Psoas muscle (tissue), 8 donors: Measurements from ENCODE around the gene EPM2A. TPM values are rescaled to one million over a fixed set of nuclear protein-coding genes. Genes with fewer than 3 reads are reported as not detected.

Experiments
- ATAC-seq, 4 donors: fragments of 200-7000 bp; cut with Tn5 transposase; one replicate each; pipeline ENCODE4 v1.9.1; 2020; ENCODE audit warnings: moderate library complexity in 3 of 4, mild to moderate bottlenecking in 2 of 4
- DNase-seq, 2 donors: peaks; one replicate each; pipeline ENCODE4 v3.0.0-alpha.2; 2020
- H3K27ac ChIP-seq: fragments of 200-600 bp; one replicate; pipeline ENCODE4 v1.8.0; 2022
- H3K27me3 ChIP-seq, 3 donors: fragments of 200-600 bp in 1 of 3; one replicate each; pipeline versions ENCODE4 v1.6.1 to v1.8.0; 2013 to 2022; ENCODE audit warnings: low read length in 2 of 3, mild to moderate bottlenecking in 2 of 3, moderate library complexity in 1 of 3; ENCODE audit not compliant: insufficient read depth in 3 of 3
- H3K36me3 ChIP-seq, 2 donors: fragments of 200-600 bp in 1 of 2; one replicate each; pipeline versions ENCODE4 v1.6.1 to v1.8.0; 2013 to 2022; ENCODE audit warnings: low read depth in 1 of 2, mild to moderate bottlenecking in 1 of 2, moderate library complexity in 1 of 2; ENCODE audit not compliant: insufficient read depth in 1 of 2
- H3K4me1 ChIP-seq: fragments of 200-600 bp; one replicate; pipeline ENCODE4 v1.8.0; 2022
- H3K4me3 ChIP-seq: fragments of 200-600 bp; one replicate; pipeline ENCODE4 v1.8.0; 2022; ENCODE audit warnings: mild to moderate bottlenecking
- H3K9me3 ChIP-seq: fragments of 200-600 bp; one replicate; pipeline ENCODE4 v1.8.0; 2022
- WGBS, 3 donors: extraction: QIAGEN DNeasy Blood & Tissue Kit; methylation state at CpG; one replicate each; pipeline versions ENCODE4 v1.1.6 to v1.1.7; 2013; 5-methylcytosine and 5-hydroxymethylcytosine counted together
- intact Hi-C, 2 donors: fragments of 100-400 bp; cut with DNase I; formaldehyde crosslinking; loops; one replicate each; pipeline versions ENCODE4 v1.11.0 to v1.14.2; 2022
- polyA plus RNA-seq, 3 donors: library from polyadenylated mRNA; stranded (reverse); fragments of 200-250 nt; gene quantifications; one replicate each; pipeline ENCODE4 v1.2.3, GENCODE V29; 2013
- total RNA-seq, 4 donors: library from RNA; stranded (reverse); fragmentation: NEBNext Ultra II Directional in 2 of 4; extraction: Animal tissue kit (Norgen Biotek cat#: 25700) in 2 of 4; gene quantifications; one replicate each; pipeline versions ENCODE4 v1.2.1 to v1.2.4, GENCODE V29; 2021 to 2023
- TF ChIP-seq, protein P1 (sequence below): fragments of 200-600 bp; IDR thresholded peaks from one replicate; pipeline ENCODE4 v1.8.0; 2022; ENCODE audit warnings: antibody characterized with exemption
- donor health status: healthy with polysubstance abuse.
- donor health status: DM: no; HTN: no; CAD: no; lungs with moderate emphysema.
- donor health status: Bipolar disorder and iron deficiency.
- donor health status: healthy.
- donor health status: DM: yes; HTN: yes; CAD: no.
- donor health status: DM: no; HTN: no; CAD: no.
- donor health status: DM: no; HTN: no; CAD: no.
- donor health status: DM: yes; HTN: yes; CAD: no.

The EPM2A gene
- total and polyA plus RNA-seq, 7 donors: 30.1 to 88.4 (median 67.6) TPM

DNA sequence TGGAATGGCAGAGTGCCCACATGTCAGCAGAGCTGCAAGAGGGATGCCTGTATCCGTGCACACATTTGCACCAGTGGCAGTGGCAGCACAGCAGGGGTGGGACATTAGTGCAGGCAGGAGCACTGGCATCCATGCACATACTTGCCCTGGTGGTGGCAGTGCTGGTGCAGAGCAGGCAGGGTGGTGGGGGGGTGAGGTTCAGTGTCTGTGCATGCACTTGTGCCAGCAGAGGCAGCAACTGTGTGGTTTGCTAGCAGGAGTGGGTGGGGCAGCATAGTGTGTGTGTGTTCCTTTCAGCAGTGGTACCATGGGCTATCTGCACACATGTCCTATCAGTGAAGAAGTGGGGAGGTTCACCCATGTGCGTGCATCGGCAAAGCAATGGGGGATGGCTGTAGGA is 151.6 kb downstream of the EPM2A start:
- WGBS, 3 donors: 45 to 93% (median 45%) methylated on average over 3 of the region's 3 CpGs
- DNase-seq: no peak
- TF ChIP-seq, protein P1, sequence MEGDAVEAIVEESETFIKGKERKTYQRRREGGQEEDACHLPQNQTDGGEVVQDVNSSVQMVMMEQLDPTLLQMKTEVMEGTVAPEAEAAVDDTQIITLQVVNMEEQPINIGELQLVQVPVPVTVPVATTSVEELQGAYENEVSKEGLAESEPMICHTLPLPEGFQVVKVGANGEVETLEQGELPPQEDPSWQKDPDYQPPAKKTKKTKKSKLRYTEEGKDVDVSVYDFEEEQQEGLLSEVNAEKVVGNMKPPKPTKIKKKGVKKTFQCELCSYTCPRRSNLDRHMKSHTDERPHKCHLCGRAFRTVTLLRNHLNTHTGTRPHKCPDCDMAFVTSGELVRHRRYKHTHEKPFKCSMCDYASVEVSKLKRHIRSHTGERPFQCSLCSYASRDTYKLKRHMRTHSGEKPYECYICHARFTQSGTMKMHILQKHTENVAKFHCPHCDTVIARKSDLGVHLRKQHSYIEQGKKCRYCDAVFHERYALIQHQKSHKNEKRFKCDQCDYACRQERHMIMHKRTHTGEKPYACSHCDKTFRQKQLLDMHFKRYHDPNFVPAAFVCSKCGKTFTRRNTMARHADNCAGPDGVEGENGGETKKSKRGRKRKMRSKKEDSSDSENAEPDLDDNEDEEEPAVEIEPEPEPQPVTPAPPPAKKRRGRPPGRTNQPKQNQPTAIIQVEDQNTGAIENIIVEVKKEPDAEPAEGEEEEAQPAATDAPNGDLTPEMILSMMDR: no peak

More for the DNA sequence above, 151.6 kb downstream of the EPM2A start:
- Histone ChIP-seq H3K9me3 (no peaks in the 10 kb centered on the region), H3K36me3 (no peaks in the 10 kb centered on the region), H3K27me3 (no peaks in the 10 kb centered on the region), H3K4me3 (no peak overlapping the region), H3K27ac (no peak overlapping the region), H3K4me1 (no peaks in the 10 kb centered on the region)
- ATAC-seq: no peak
- intact Hi-C loops: no loop called here

Other genes with a start within 250 kb of the EPM2A start
- gene FBXO30, start 79.3 kb upstream of the EPM2A start, total RNA-seq: 10 to 100 TPM; 11.3 to 75.4 (median 20.5) TPM
- 10 to 100 TPM; 11.2 to 18.6 (median 13.5) TPM for gene FBXO30, start 79.3 kb upstream of the EPM2A start, polyA plus RNA-seq
- 10 to 100 TPM in 2 of 4 donors, 1 to 10 TPM in 2; 8.6 to 10.9 (median 9.9) TPM for gene SHPRH, start 228.8 kb upstream of the EPM2A start, total RNA-seq
- 1 to 10 TPM; 2.2 to 3.8 (median 2.4) TPM for gene SHPRH, start 228.8 kb upstream of the EPM2A start, polyA plus RNA-seq